Ramos (cell line): Measurements from ENCODE around the gene IBA57.
"Not testable (repeated sequence)": the region's sequence is repeated elsewhere in the genome, so short reads cannot be mapped to it uniquely, and the experiment has no call there.

Experiments
- in situ Hi-C: fragments of 300-500 bp; cut with MboI; formaldehyde crosslinking; loops from one replicate; pipeline ENCODE4 v1.14.3; 2022; ENCODE audit warnings: low sequenced_read_pairs; ENCODE audit not compliant: unreplicated experiment

IBA57 gene

DNA sequence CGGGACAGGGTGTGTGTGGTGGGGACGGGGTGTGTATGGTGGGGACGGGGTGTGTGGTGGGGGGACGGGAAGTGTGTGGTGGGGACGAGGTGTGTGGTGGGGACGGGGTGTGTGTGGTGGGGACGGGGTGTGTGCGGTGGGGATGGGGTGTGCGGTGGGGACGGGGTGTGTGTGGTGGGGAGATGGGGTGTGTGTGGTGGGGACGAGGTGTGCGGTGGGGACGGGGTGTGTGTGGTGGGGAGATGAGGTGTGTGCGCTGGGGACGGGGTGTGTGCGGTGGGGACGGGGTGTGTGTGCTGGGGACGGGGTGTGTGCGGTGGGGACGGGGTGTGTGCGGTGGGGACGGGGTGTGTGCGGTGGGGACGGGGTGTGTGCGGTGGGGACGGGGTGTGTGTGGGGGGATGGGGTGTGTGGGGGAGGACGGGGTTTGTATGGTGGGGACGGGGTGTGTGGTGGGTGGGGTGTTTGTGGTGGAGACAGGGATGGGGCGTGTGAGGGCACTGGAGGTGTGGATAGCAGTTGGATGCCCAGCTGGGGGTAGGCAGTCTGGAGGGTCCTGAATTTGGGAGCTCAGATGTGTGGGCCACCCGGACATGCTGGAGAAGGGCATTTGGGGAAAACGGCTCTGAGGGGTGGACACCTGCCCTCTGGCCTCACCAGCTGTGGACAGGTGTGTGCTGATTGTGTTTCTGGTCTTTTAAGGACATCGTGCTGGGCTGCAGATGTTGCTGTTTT, 16.9 kb downstream of the IBA57 start:
- in situ Hi-C loops, result no loop called here

- in situ Hi-C loops, result no loop called here
Measured at GRCh38 chr1:228184152-228184551, 18.5 kb downstream of the IBA57 start.

GRCh38 chr1:228185641-228185965, 20.0 kb downstream of the IBA57 start:
- in situ Hi-C loops, result no loop called here

DNA sequence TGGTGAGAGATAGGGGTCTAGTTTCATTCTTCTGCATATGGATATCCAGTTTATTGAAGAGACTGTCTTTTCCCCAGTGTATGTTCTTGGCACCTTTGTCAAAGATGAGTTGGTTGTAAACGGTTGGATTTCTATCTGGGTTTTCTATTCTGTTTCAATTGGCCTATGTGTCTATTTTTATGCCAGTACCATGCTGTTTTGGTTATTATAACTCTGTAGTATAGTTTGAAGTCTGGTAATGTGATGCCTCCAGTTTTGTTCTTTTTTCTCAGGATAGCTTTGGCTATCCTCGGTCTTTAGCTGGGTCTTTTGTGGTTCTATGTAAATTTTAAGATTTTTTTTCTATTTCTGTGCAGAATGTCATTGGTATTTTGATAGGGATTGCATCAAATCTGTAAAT, 22.6 kb downstream of the IBA57 start:
- in situ Hi-C loops, result not testable (repeated sequence)

- in situ Hi-C loops, result no loop called here
Measured at GRCh38 chr1:228190182-228190581, 24.6 kb downstream of the IBA57 start.

GRCh38 chr1:228190778-228191177, 25.2 kb downstream of the IBA57 start:
- in situ Hi-C loops, result no loop called here

- in situ Hi-C loops, result no loop called here
Measured at GRCh38 chr1:228194436-228194835, 28.8 kb downstream of the IBA57 start.

- in situ Hi-C loops, result no loop called here
Measured at GRCh38 chr1:228194921-228195812, 29.6 kb downstream of the IBA57 start.

- in situ Hi-C loops, result no loop called here
Measured at GRCh38 chr1:228197555-228198147, 32.0 kb downstream of the IBA57 start.

- in situ Hi-C loops, result no loop called here
Measured at GRCh38 chr1:228198977-228199590, 33.5 kb downstream of the IBA57 start.

DNA sequence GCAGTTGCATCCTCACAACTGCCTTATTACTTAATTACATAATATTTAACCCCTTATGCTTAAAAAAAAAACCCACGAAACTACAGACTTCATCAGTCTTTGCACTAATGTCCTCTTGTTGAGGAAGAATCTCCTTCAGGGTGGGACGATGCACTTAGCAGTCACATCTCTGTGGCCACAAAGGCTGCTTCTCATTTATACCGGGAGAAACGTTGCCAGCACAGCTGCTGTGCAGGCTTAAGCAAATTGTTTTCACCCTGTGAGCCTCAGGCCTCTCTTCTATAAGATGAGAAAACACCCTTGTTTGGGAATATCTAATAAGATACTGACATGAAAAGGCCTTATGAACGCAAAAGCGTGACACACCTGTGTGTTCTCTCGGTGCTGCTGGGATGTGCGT, 39.4 kb downstream of the IBA57 start:
- in situ Hi-C loops, result no loop called here

GRCh38 chr1:228205526-228206436, 40.2 kb downstream of the IBA57 start:
- in situ Hi-C loops, result no loop called here

- in situ Hi-C loops, result no loop called here
Measured at GRCh38 chr1:228206582-228207351, 41.2 kb downstream of the IBA57 start.

DNA sequence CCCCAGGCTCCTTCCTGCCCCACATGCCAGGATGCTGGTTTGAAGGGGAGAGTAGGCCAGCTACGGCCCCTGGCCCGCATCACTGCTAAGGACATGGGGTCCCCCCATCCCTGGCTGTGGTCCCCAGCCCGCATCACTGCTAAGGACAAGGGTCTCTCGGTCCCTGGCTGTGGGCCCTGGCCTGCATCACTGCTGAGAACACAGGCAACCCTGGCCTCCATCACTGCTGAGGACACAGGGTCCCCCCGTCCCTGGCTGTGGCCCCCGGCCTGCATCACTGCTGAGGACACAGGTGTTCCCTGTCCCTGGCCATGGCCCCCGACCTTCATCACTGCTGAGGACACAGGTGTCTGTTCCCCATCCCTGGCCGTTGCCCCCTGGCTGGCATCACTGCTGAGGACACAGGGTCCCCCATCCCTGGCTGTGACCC, 41.8 kb downstream of the IBA57 start:
- in situ Hi-C loops, result no loop called here

- in situ Hi-C loops, result no loop called here
Measured at GRCh38 chr1:228207851-228208821, 42.5 kb downstream of the IBA57 start, which contains the start of gene OBSCN. Gene OBSCN (plus strand): TSS chr1:228208044. CDS start chr1:228211784, 3,740 bp downstream.

DNA sequence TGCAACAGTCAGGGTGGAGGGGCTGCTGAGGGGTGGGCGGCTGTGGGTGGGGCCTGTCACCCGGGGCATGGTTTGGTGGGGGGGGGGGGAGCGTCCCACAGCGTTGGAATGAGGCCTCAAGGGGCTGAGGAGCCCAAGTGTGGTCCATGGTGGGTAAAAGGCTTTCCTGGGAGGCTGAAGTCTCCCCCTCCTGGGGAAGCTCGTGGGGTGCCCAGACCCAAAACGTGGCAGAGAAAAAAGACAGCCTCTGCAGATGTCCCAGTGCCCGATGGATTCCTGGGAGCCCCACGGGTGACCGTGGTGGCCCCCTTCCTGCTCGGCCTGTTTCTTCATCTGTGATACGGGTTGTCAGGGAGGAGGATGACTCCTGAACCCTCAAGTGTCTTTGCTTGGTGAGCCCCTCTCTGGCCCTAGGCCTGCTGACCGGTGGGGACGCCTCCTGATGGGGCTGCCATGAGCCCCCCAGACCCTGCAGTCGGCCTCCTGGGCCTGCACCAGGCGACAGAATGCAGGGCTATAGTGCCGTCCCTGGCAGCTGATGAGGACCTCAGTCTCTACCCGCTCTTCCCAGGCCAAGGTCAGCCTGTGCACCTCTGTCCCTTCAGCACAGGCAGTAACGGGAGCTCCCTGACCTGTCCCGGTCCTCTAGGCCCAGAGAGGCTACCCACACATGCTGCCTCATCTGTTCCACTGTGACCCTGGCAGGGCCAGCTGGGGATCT, 43.4 kb downstream of the IBA57 start:
- in situ Hi-C loops, result no loop called here

DNA sequence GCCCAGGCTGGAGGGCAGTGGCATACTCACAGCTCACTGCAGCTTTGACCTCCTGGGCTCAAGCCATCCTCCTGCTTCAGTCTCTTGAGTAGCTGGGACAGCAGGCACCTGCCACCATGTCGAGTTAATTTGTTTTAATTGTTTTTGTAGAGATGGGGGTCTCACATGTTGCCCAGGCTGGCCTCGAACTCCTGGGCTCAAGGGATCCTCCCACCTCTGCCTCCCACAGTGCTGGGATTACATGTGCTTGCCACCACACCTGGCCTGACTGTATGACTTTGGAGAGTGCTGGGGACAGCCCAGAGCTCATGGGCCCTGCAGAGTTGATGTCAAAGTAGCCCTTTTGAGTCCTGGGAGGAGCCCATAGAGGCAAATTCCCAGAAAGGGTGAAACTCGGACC, 44.1 kb downstream of the IBA57 start:
- in situ Hi-C loops, result no loop called here
